Measurements from ENCODE around the gene TRPM2. TPM values are rescaled to one million over a fixed set of nuclear protein-coding genes. Genes with fewer than 3 reads are reported as not detected.

Gene TRPM2
- total and polyA plus RNA-seq, 2 donors (not counting 3 experiments of a cell fraction or from before 2014, with no cell fraction given), result not detected

- Histone ChIP-seq H2AFZ (ENCODE audit: low read depth, low read length) (no peak overlapping the region), H3K9me1 (replicated peaks; ENCODE audit: control insufficient read depth, extremely low read depth, insufficient read depth, low read length) (no peaks in the 10 kb centered on the region), H3K9me3 (replicated peaks; ENCODE audit: control insufficient read depth, insufficient read depth, low read length) (no peaks in the 10 kb centered on the region), H3K4me2 (ENCODE audit: insufficient read depth, low read length) (no peak overlapping the region), H3K36me3 (ENCODE audit: control insufficient read depth in 2 of 2, extremely low read depth in 1 of 2, insufficient read depth in 2 of 2, low read length in 2 of 2) (no peaks in the 10 kb centered on the region), H3K4me3 (replicated peaks in 1 of 3; ENCODE audit: insufficient read depth in 1 of 3, low read depth in 1 of 3, low read length in 3 of 3) (no peak overlapping the region), H3K9ac (replicated peaks; ENCODE audit: extremely low read depth, insufficient read depth, low read length) (no peak overlapping the region), H3K27ac (ENCODE audit: insufficient read depth, low read depth, low read length) (no peak overlapping the region), H3K27me3 (ENCODE audit: control insufficient read depth in 2 of 2, insufficient read depth in 2 of 2, low read length in 2 of 2) (no peaks in the 10 kb centered on the region), H3K79me2 (ENCODE audit: control insufficient read depth, insufficient read depth, low read length) (no peaks in the 10 kb centered on the region), H3K4me1 (ENCODE audit: control insufficient read depth, extremely low read depth, insufficient read depth, low read length) (no peaks in the 10 kb centered on the region), H4K20me1 (replicated peaks; ENCODE audit: control insufficient read depth, extremely low read depth, insufficient read depth, low read length) (no peaks in the 10 kb centered on the region)
- no peak for TF ChIP-seq FOS (IDR thresholded peaks at IDR 0.05; ENCODE audit: borderline replicate concordance, insufficient read depth, low read length)
- peak in 1 of 2 donors; percentile 3 for TF ChIP-seq CTCF (IDR thresholded peaks at IDR 0.05; ENCODE audit: extremely low read depth in 1 of 2, insufficient read depth in 1 of 2, low read depth in 1 of 2, low read length in 2 of 2)
- intact Hi-C loops (cut with micrococcal nuclease) (no loop called here), dilution Hi-C loops (cut with MboI; ENCODE audit: extremely low pct_ligation_motif_present, low sequenced_read_pairs) (no loop called here)
- POLR2A ChIA-PET, result no interaction called here
- FAIRE-seq (no peak), DNase-seq (ENCODE audit: low read depth, low spot score) (no peak)
- BruUV-seq (replicated peaks), result no TSS peak
- CTCF ChIA-PET, result interaction anchor here (0.9 to 1.1 kb wide), 3 partner anchors 12 to 332 kb away, joined by 3 to 7 read pairs (median 4); no protein-coding TSS in a partner anchor
Measured at GRCh38 chr21:44461464-44462001, 108.1 kb downstream of the TRPM2 start.

GRCh38 chr21:44462086-44462833 is 108.8 kb downstream of the TRPM2 start:
- no peaks in the 10 kb centered on the region for H3K36me3 ChIP-seq (ENCODE audit: control insufficient read depth in 2 of 2, extremely low read depth in 1 of 2, insufficient read depth in 2 of 2, low read length in 2 of 2)
- H3K4me2 ChIP-seq (ENCODE audit: insufficient read depth, low read length), result no peak overlapping the region
- no peak overlapping the region for H2AFZ ChIP-seq (ENCODE audit: low read depth, low read length)
- no peak overlapping the region for H3K27ac ChIP-seq (ENCODE audit: insufficient read depth, low read depth, low read length)
- H3K9me3 ChIP-seq (replicated peaks; ENCODE audit: control insufficient read depth, insufficient read depth, low read length), result no peaks in the 10 kb centered on the region
- ChIA-PET POLR2A (no interaction called here), CTCF (interaction anchor here (0.9 to 1.1 kb wide), 3 partner anchors 11 to 331 kb away, joined by 3 to 7 read pairs (median 4); no protein-coding TSS in a partner anchor)
- H3K79me2 ChIP-seq (ENCODE audit: control insufficient read depth, insufficient read depth, low read length), result no peaks in the 10 kb centered on the region
- DNase-seq (ENCODE audit: low read depth, low spot score) (no peak), FAIRE-seq (no peak)
- TF ChIP-seq CTCF (IDR thresholded peaks at IDR 0.05; ENCODE audit: extremely low read depth in 1 of 2, insufficient read depth in 1 of 2, low read depth in 1 of 2, low read length in 2 of 2) (no peak), FOS (IDR thresholded peaks at IDR 0.05; ENCODE audit: borderline replicate concordance, insufficient read depth, low read length) (no peak), JUN (IDR thresholded peaks at IDR 0.05; ENCODE audit: borderline replicate concordance, insufficient read depth, insufficient read length, low read depth) (no peak), GATA2 (IDR thresholded peaks at IDR 0.05; ENCODE audit: insufficient read depth, insufficient read length, low read depth, low read length) (no peak), POLR2A (IDR thresholded peaks at IDR 0.05; ENCODE audit: low read depth, low read length) (no peak), EZH2 (IDR thresholded peaks at IDR 0.05; ENCODE audit: borderline replicate concordance, low read depth, low read length, severe bottlenecking) (no peak), MAX (IDR thresholded peaks at IDR 0.05; ENCODE audit: insufficient read depth, insufficient read length) (no peak), POLR2AphosphoS5 (IDR thresholded peaks at IDR 0.05; ENCODE audit: insufficient read depth, low read depth, low read length) (no peak), MYC (IDR thresholded peaks at IDR 0.05; ENCODE audit: low read depth, low read length) (no peak)
- no peaks in the 10 kb centered on the region for H4K20me1 ChIP-seq (replicated peaks; ENCODE audit: control insufficient read depth, extremely low read depth, insufficient read depth, low read length)
- dilution Hi-C loops (cut with MboI; ENCODE audit: extremely low pct_ligation_motif_present, low sequenced_read_pairs) (no loop called here), intact Hi-C loops (cut with micrococcal nuclease) (no loop called here)
- no peak overlapping the region for H3K9ac ChIP-seq (replicated peaks; ENCODE audit: extremely low read depth, insufficient read depth, low read length)
- BruUV-seq (replicated peaks), result no TSS peak
- H3K27me3 ChIP-seq (ENCODE audit: control insufficient read depth in 2 of 2, insufficient read depth in 2 of 2, low read length in 2 of 2), result no peaks in the 10 kb centered on the region
- no peaks in the 10 kb centered on the region for H3K4me1 ChIP-seq (ENCODE audit: control insufficient read depth, extremely low read depth, insufficient read depth, low read length)
- no peaks in the 10 kb centered on the region for H3K9me1 ChIP-seq (replicated peaks; ENCODE audit: control insufficient read depth, extremely low read depth, insufficient read depth, low read length)
- no peak overlapping the region for H3K4me3 ChIP-seq (replicated peaks in 1 of 3; ENCODE audit: insufficient read depth in 1 of 3, low read depth in 1 of 3, low read length in 3 of 3)

Measured in endothelial cell of umbilical vein (primary cell).